Neural progenitor cell (in vitro differentiated cells): Measurements from ENCODE around the gene CRYBB3.

Source experiments
- CTCF ChIP-seq: fragments of 200-600 bp; sonication (generic); IDR thresholded peaks from 2 replicates; pipeline ENCODE4 v1.5.1; 2017; ENCODE audit warnings: antibody characterized with exemption, mild to moderate bottlenecking
- EZH2 ChIP-seq: fragments of 200-600 bp; sonication (generic); IDR thresholded peaks from 2 replicates; pipeline ENCODE4 v1.6.1; 2017; ENCODE audit warnings: antibody characterized with exemption, mild to moderate bottlenecking, moderate library complexity
- EZH2phosphoT487 ChIP-seq: fragments of 200-600 bp; sonication (generic); IDR thresholded peaks from 2 replicates; pipeline ENCODE4 v1.6.1; 2017; ENCODE audit warnings: antibody characterized with exemption

- no peak for TF ChIP-seq EZH2
- TF ChIP-seq CTCF = no peak
- TF ChIP-seq EZH2phosphoT487 = no peak
These were observed 38.4 kb upstream of the CRYBB3 start for GRCh38 chr22:25161017-25161915.
